ENCODE data around the gene KIF1A. TPM values are rescaled to one million over a fixed set of nuclear protein-coding genes. Genes with fewer than 3 reads are reported as not detected.

The KIF1A gene
- total RNA-seq, 3 donors from 2014 or later: 1.5 to 17.2 (median 1.9) TPM

GRCh38 chr2:240714747-240715725, 105.0 kb downstream of the KIF1A start:
- no peak for ATAC-seq
- Histone ChIP-seq H3K9me3 (no peaks in the 10 kb centered on the region), H3K4me1 (ENCODE audit: low read depth) (no peaks in the 10 kb centered on the region), H3K36me3 (ENCODE audit: low read depth) (no peaks in the 10 kb centered on the region), H3K4me3 (no peak overlapping the region)
- peak in 1 of 3 donors; percentile 26 for DNase-seq
- intact Hi-C loops (cut with DNase I, micrococcal nuclease): no loop called here
- TF ChIP-seq CTCF (IDR thresholded peaks at IDR 0.05): no peak

- no peak for ATAC-seq
- peak in 1 of 3 donors; percentile 36 for DNase-seq
Observed at GRCh38 chr2:240713928-240714746, 105.9 kb downstream of the KIF1A start.

GRCh38 chr2:240713071-240713927, 106.7 kb downstream of the KIF1A start:
- no peaks in the 10 kb centered on the region for H3K9me3 ChIP-seq
- no peak for TF ChIP-seq CTCF (IDR thresholded peaks at IDR 0.05)
- intact Hi-C loops (cut with DNase I, micrococcal nuclease): no loop called here
- H3K4me1 ChIP-seq (ENCODE audit: low read depth): no peaks in the 10 kb centered on the region
- no peak overlapping the region for H3K4me3 ChIP-seq
- no peaks in the 10 kb centered on the region for H3K36me3 ChIP-seq (ENCODE audit: low read depth)
- no peak for ATAC-seq
- no peak for DNase-seq

More at GRCh38 chr2:240713928-240714746, 105.9 kb downstream of the KIF1A start:
- no peaks in the 10 kb centered on the region for H3K9me3 ChIP-seq
- H3K4me3 ChIP-seq: no peak overlapping the region
- intact Hi-C loops (cut with DNase I, micrococcal nuclease): no loop called here
- no peaks in the 10 kb centered on the region for H3K4me1 ChIP-seq (ENCODE audit: low read depth)
- H3K36me3 ChIP-seq (ENCODE audit: low read depth): no peaks in the 10 kb centered on the region
- no peak for TF ChIP-seq CTCF (IDR thresholded peaks at IDR 0.05)

GRCh38 chr2:240712121-240712520, 107.9 kb downstream of the KIF1A start:
- H3K36me3 ChIP-seq (ENCODE audit: low read depth): no peaks in the 10 kb centered on the region
- no peak for TF ChIP-seq CTCF (IDR thresholded peaks at IDR 0.05)
- no peaks in the 10 kb centered on the region for H3K9me3 ChIP-seq
- no peaks in the 10 kb centered on the region for H3K4me1 ChIP-seq (ENCODE audit: low read depth)
- H3K4me3 ChIP-seq: no peak overlapping the region
- intact Hi-C loops (cut with DNase I, micrococcal nuclease): no loop called here
- ATAC-seq (no peak), DNase-seq (no peak)

GRCh38 chr2:240711701-240712100, 108.3 kb downstream of the KIF1A start:
- DNase-seq: peak in 1 of 3 donors; percentile 21
- TF ChIP-seq CTCF (IDR thresholded peaks at IDR 0.05): no peak

More at GRCh38 chr2:240711701-240712100, 108.3 kb downstream of the KIF1A start:
- H3K36me3 ChIP-seq (ENCODE audit: low read depth): no peaks in the 10 kb centered on the region
- H3K9me3 ChIP-seq: no peaks in the 10 kb centered on the region
- H3K4me3 ChIP-seq: no peak overlapping the region
- intact Hi-C loops (cut with DNase I, micrococcal nuclease): no loop called here
- ATAC-seq: no peak
- H3K4me1 ChIP-seq (ENCODE audit: low read depth): no peaks in the 10 kb centered on the region
